B cell (primary cell): ENCODE results near the gene MICAL3. TPM values are rescaled to one million over a fixed set of nuclear protein-coding genes. Genes with fewer than 3 reads are reported as not detected.

Experiments
- ATAC-seq: fragments of 200-7000 bp; cut with Tn5 transposase; one replicate; pipeline ENCODE4 v1.10.0; 2021; ENCODE audit warnings: low read depth, mild to moderate bottlenecking, moderate number of reproducible peaks, moderate library complexity
- CTCF ChIA-PET: fragments of 350-600 bp; sonication (Branson Sonifier 250); formaldehyde crosslinking; loops from one replicate; lab custom pipeline; 2021; ENCODE audit warnings: antibody characterized with exemption, inconsistent platforms; lab: Charles Lee
- POLR2A ChIA-PET: fragments of 350-600 bp; sonication (Branson Sonifier 250); formaldehyde crosslinking; loops from one replicate; lab custom pipeline; 2021; ENCODE audit warnings: antibody characterized with exemption; lab: Charles Lee
- DNase-seq: peaks from one replicate; pipeline ENCODE4 v3.0.0; 2013
- H2AFZ ChIP-seq: 2 replicates; pipeline ENCODE4 v1.6.1; 2012; ENCODE audit warnings: mild to moderate bottlenecking, low read depth, low read length; ENCODE audit not compliant: insufficient read depth, poor library complexity, severe bottlenecking
- H3K27ac ChIP-seq, 2 donors: 1 replicate in 1 of 2; 2 replicates in 1 of 2; pipeline ENCODE4 v1.5.1; 2012 to 2013; ENCODE audit warnings: low read length in 2 of 2, mild to moderate bottlenecking in 2 of 2, moderate library complexity in 1 of 2
- H3K27me3 ChIP-seq, 4 experiments: fragments of 200-600 bp in 1 of 4; sonication (generic) in 1 of 4; replicated peaks in 1 of 4; 1 replicate in 2 of 4; 2 replicates in 2 of 4; pipeline versions ENCODE4 v1.6.1 to v1.7.0; 2013 to 2016; ENCODE audit warnings: low read length in 3 of 4, mild to moderate bottlenecking in 2 of 4, mixed read lengths in 1 of 4, moderate library complexity in 1 of 4; ENCODE audit not compliant: insufficient read depth in 4 of 4, control insufficient read depth in 3 of 4; ENCODE audit errors: control extremely low read depth in 1 of 4
- H3K36me3 ChIP-seq, 2 experiments: replicated peaks in 1 of 2; 1 replicate in 1 of 2; 2 replicates in 1 of 2; pipeline versions ENCODE4 v1.6.1 to v1.7.1; 2013; ENCODE audit warnings: low read length in 1 of 2; ENCODE audit not compliant: insufficient read depth in 2 of 2, control insufficient read depth in 1 of 2; ENCODE audit errors: control extremely low read depth in 1 of 2, extremely low read depth in 1 of 2
- H3K4me1 ChIP-seq, 2 donors: fragments of 200-600 bp in 1 of 2; sonication (generic) in 1 of 2; 1 replicate in 1 of 2; 2 replicates in 1 of 2; pipeline versions ENCODE4 v1.5.1 to v1.6.1; 2013 to 2017; ENCODE audit warnings: low read length in 2 of 2; ENCODE audit not compliant: control insufficient read depth in 2 of 2, insufficient read depth in 2 of 2
- H3K4me2 ChIP-seq: replicated peaks from 2 replicates; pipeline ENCODE3; 2012; ENCODE audit warnings: mild to moderate bottlenecking, low read depth, low read length; ENCODE audit not compliant: poor library complexity, severe bottlenecking
- H3K4me3 ChIP-seq, 5 experiments: fragments of 200-600 bp in 1 of 5; sonication (generic) in 1 of 5; 1 replicate in 3 of 5; 2 replicates in 2 of 5; pipeline versions ENCODE4 v1.5.1 to v1.7.0; 2011 to 2016; ENCODE audit warnings: low read length in 4 of 5, mild to moderate bottlenecking in 4 of 5, low read depth in 2 of 5, control low read depth in 1 of 5, moderate library complexity in 1 of 5; ENCODE audit not compliant: insufficient read depth in 1 of 5; ENCODE audit errors: control extremely low read depth in 1 of 5, extremely low read depth in 1 of 5
- H3K79me2 ChIP-seq: fragments of 200-600 bp; sonication (generic); one replicate; pipeline ENCODE4 v1.6.0; 2016; ENCODE audit warnings: low read length; ENCODE audit not compliant: control insufficient read depth, insufficient read depth
- H3K9ac ChIP-seq: fragments of 200-600 bp; sonication (generic); 2 replicates; pipeline ENCODE4 v1.6.1; 2017; ENCODE audit warnings: mild to moderate bottlenecking, low read length, moderate library complexity
- H3K9me3 ChIP-seq, 3 donors: one replicate each; pipeline versions ENCODE4 v1.6.1 to v1.7.1; 2013; ENCODE audit warnings: low read length in 2 of 3; ENCODE audit not compliant: control insufficient read depth in 2 of 3, insufficient read depth in 1 of 3; ENCODE audit errors: control extremely low read depth in 1 of 3
- H4K20me1 ChIP-seq: 2 replicates; pipeline ENCODE4 v1.6.0; 2012; ENCODE audit warnings: mild to moderate bottlenecking, low read length; ENCODE audit not compliant: insufficient read depth, control insufficient read depth, poor library complexity, severe bottlenecking
- H3K27ac Mint-ChIP-seq: one replicate; pipeline ENCODE4 v1.8.0; 2021; ENCODE audit warnings: mixed read lengths
- H3K27me3 Mint-ChIP-seq: one replicate; pipeline ENCODE4 v1.8.0; 2021; ENCODE audit warnings: mixed read lengths
- H3K4me1 Mint-ChIP-seq: one replicate; pipeline ENCODE4 v1.8.0; 2021; ENCODE audit warnings: mixed read lengths
- H3K4me3 Mint-ChIP-seq: one replicate; pipeline ENCODE4 v1.8.0; 2021; ENCODE audit warnings: mixed read lengths
- H3K9me3 Mint-ChIP-seq: one replicate; pipeline ENCODE4 v1.8.0; 2022; ENCODE audit warnings: mixed read lengths; ENCODE audit not compliant: insufficient read depth
- EZH2 ChIP-seq: IDR thresholded peaks from 2 replicates; pipeline ENCODE4 v1.6.1; 2012; ENCODE audit warnings: borderline replicate concordance, low read depth, mild to moderate bottlenecking, moderate library complexity, low read length; ENCODE audit not compliant: insufficient read depth, poor library complexity, severe bottlenecking
- WGBS: methylation state at CpG from one replicate; pipeline ENCODE4 v1.1.5; 2013; ENCODE audit warnings: missing lambda C conversion rate; ENCODE audit not compliant: insufficient coverage; 5-methylcytosine and 5-hydroxymethylcytosine counted together
- intact Hi-C: fragments of 100-400 bp; cut with micrococcal nuclease; formaldehyde crosslinking; loops from one replicate; pipeline ENCODE4 v1.10.0; 2022
- polyA plus RNA-seq: library from polyadenylated mRNA; depleted of rRNA; stranded (reverse); fragments of >200 nt; gene quantifications from 2 replicates; pipeline ENCODE4 v1.2.3, GENCODE V29; 2012
- total RNA-seq, 2 donors: library from RNA; stranded (reverse); fragments of 120-200 nt in 1 of 2; gene quantifications; 1 replicate in 1 of 2; 2 replicates in 1 of 2; pipeline versions ENCODE4 v1.2.3 to v1.2.4, GENCODE V29; 2013 to 2022
- TF ChIP-seq, protein P1 (sequence below): fragments of 200-600 bp; IDR thresholded peaks from one replicate; pipeline ENCODE4 v1.8.0; 2022; ENCODE audit warnings: antibody characterized with exemption, mild to moderate bottlenecking

Gene MICAL3
- total and polyA plus RNA-seq, 2 donors (not counting 1 experiment from before 2014, with no cell fraction given), result 50.5 to 253 TPM

DNA sequence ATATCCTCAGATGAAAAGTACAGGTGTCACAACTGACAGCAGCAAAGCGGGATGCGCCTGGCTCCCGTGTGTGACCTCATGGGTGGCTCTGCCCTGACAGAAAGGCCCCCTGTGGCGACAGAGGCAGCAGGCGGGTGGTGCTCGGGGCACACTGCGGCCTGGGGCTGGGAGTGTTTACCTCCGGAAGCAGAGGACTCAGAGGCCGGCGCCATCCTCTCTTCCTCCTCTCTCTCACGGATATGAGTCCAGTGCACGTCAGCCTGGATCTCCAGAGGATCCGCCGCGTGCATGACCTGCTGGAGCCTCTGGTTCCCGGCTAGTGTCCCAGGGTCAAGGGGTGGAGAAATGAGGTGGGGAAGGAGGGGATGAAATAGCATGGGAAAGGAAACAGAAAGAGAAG is 196.9 kb downstream of the MICAL3 start:
- H3K4me3 Mint-ChIP-seq, result no peak overlapping the region
- Histone ChIP-seq H3K4me1 (peaks cover 0 to 7% of the 10 kb centered on the region in 2 donors), H3K9me3 (no peaks in the 10 kb centered on the region), H3K27ac (no peak overlapping the region), H3K27me3 (no peaks in the 10 kb centered on the region), H3K4me3 (no peak overlapping the region), H3K79me2 (peaks cover 34% of the 10 kb centered on the region), H3K36me3 (peaks cover 0 to 93% of the 10 kb centered on the region in 2 experiments), H4K20me1 (peaks cover 52% of the 10 kb centered on the region), H3K4me2 (no peak overlapping the region), H3K9ac (no peak overlapping the region), H2AFZ (no peak overlapping the region)
- ChIA-PET CTCF (interaction anchor here (5.7 kb wide), 1 partner anchor 248 kb away, joined by 250 read pairs; the partner anchor contains the start of gene PEX26), POLR2A (no interaction called here)
- 93% methylated on average over 4 of the region's 16 CpGs for WGBS
- H3K27ac Mint-ChIP-seq, result no peak overlapping the region
- ATAC-seq (no peak), DNase-seq (no peak)
- TF ChIP-seq EZH2, result no peak
- TF ChIP-seq, protein P1, sequence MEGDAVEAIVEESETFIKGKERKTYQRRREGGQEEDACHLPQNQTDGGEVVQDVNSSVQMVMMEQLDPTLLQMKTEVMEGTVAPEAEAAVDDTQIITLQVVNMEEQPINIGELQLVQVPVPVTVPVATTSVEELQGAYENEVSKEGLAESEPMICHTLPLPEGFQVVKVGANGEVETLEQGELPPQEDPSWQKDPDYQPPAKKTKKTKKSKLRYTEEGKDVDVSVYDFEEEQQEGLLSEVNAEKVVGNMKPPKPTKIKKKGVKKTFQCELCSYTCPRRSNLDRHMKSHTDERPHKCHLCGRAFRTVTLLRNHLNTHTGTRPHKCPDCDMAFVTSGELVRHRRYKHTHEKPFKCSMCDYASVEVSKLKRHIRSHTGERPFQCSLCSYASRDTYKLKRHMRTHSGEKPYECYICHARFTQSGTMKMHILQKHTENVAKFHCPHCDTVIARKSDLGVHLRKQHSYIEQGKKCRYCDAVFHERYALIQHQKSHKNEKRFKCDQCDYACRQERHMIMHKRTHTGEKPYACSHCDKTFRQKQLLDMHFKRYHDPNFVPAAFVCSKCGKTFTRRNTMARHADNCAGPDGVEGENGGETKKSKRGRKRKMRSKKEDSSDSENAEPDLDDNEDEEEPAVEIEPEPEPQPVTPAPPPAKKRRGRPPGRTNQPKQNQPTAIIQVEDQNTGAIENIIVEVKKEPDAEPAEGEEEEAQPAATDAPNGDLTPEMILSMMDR, result no peak
- H3K4me1 Mint-ChIP-seq, result peaks cover 6% of the 10 kb centered on the region
- H3K27me3 Mint-ChIP-seq, result no peaks in the 10 kb centered on the region
- no peaks in the 10 kb centered on the region for H3K9me3 Mint-ChIP-seq
- intact Hi-C loops, result no loop called here

DNA sequence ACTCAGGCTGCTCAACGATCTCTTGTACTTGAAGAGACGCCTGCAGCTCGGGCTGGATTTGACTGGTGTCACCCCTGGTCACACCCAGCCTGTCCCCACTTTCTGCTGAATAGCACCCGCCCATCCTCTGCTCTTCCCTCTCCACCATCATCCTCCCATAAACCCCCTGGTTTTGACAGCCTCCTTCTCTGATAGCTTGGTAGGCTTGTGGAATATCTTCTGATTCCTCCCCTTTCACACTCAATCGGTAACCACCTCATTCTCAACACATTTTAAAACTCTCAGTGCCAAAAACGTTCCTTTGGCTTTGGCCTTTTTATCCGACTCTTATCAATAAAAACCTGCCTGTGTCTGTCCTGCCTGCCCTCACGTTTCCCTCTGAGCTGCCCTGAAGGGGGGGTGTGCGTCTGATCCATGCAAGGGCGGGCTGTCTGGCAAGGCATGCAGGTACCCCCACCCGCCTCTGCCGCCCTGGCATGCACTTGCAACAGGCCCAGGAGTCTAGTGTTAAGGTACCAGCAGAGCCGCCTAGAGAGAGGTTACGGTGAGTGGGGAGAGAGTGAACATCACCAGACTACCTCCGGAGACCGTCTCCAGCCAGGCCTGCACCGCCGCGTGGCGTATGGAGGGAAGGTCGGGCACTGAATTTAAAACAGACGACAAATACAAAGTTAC is 198.3 kb downstream of the MICAL3 start:
- Histone ChIP-seq H2AFZ (no peak overlapping the region), H3K27me3 (no peaks in the 10 kb centered on the region), H3K79me2 (peaks cover 40% of the 10 kb centered on the region), H3K27ac (no peak overlapping the region), H3K36me3 (peaks cover 2 to 94% of the 10 kb centered on the region in 2 experiments), H3K4me2 (no peak overlapping the region), H3K4me1 (peaks cover 0 to 7% of the 10 kb centered on the region in 2 donors), H3K9ac (no peak overlapping the region), H4K20me1 (peaks cover 50% of the 10 kb centered on the region), H3K4me3 (no peak overlapping the region), H3K9me3 (no peaks in the 10 kb centered on the region)
- Mint-ChIP-seq H3K27me3 (no peaks in the 10 kb centered on the region), H3K9me3 (no peaks in the 10 kb centered on the region), H3K4me3 (no peak overlapping the region), H3K4me1 (peaks cover 6% of the 10 kb centered on the region), H3K27ac (no peak overlapping the region)
- DNase-seq, result no peak
- WGBS, result 94% methylated on average over 21 of the region's 22 CpGs
- ChIA-PET POLR2A (no interaction called here), CTCF (interaction anchor here (1.0 kb wide), 1 partner anchor 251 kb away, joined by 5 read pairs; no protein-coding TSS in a partner anchor)
- TF ChIP-seq, protein P1, result no peak
- no peak for TF ChIP-seq EZH2
- no peak for ATAC-seq
- intact Hi-C loops, result no loop called here
